ENCODE data around the gene REEP6. TPM values are rescaled to one million over a fixed set of nuclear protein-coding genes. Genes with fewer than 3 reads are reported as not detected.

REEP6 gene
- total and polyA plus RNA-seq, 2 donors (not counting 1 experiment from before 2014, with no cell fraction given) = 0.47 to 0.99 TPM

GRCh38 chr19:1492474-1493006 lies 1.6 kb downstream of the REEP6 start:
- no peak overlapping the region for H3K9ac ChIP-seq (ENCODE audit: insufficient read depth, low read length)
- no peaks in the 10 kb centered on the region for H3K79me2 ChIP-seq (ENCODE audit: control insufficient read depth, insufficient read depth, low read length)
- H3K27ac ChIP-seq (ENCODE audit: insufficient read depth, low read length) = no peak overlapping the region
- DNase-seq (ENCODE audit: low read depth in 2 of 2) = peak in 1 of 2 donors; percentile 28
- no peak for TF ChIP-seq CTCF (conservative IDR thresholded peaks at IDR 0.05 in 1 of 2, IDR thresholded peaks at IDR 0.05 in 1 of 2; ENCODE audit: low read depth in 1 of 2, low read length in 2 of 2)
- no peak for TF ChIP-seq EZH2 (IDR thresholded peaks at IDR 0.05; ENCODE audit: low read length, missing control alignments)
- no peak overlapping the region for H2AFZ ChIP-seq (ENCODE audit: low read length)
- H3K27me3 ChIP-seq (ENCODE audit: control insufficient read depth, insufficient read depth, low read length) = peaks cover 13% of the 10 kb centered on the region
- H4K20me1 ChIP-seq (ENCODE audit: control insufficient read depth, extremely low read depth, insufficient read depth, low read length) = no peaks in the 10 kb centered on the region
- H3K9me3 ChIP-seq (ENCODE audit: control insufficient read depth, insufficient read depth, low read depth, low read length) = no peaks in the 10 kb centered on the region
- H3K36me3 ChIP-seq (ENCODE audit: control insufficient read depth, insufficient read depth, low read length) = no peaks in the 10 kb centered on the region
- H3K4me3 ChIP-seq (replicated peaks in 1 of 4; ENCODE audit: control extremely low read depth in 1 of 4, insufficient read depth in 1 of 4, low read depth in 3 of 4, low read length in 4 of 4) = no peak overlapping the region
- H3K4me2 ChIP-seq (ENCODE audit: extremely low read depth, insufficient read depth, low read length) = no peak overlapping the region
- H3K4me1 ChIP-seq (ENCODE audit: control insufficient read depth, extremely low read depth, insufficient read depth, low read length) = no peaks in the 10 kb centered on the region

GRCh38 chr19:1494115-1494815 lies 3.3 kb downstream of the REEP6 start:
- TF ChIP-seq CTCF (conservative IDR thresholded peaks at IDR 0.05 in 1 of 2, IDR thresholded peaks at IDR 0.05 in 1 of 2; ENCODE audit: low read depth in 1 of 2, low read length in 2 of 2) (no peak), EZH2 (IDR thresholded peaks at IDR 0.05; ENCODE audit: low read length, missing control alignments) (no peak)
- Histone ChIP-seq H3K4me2 (ENCODE audit: extremely low read depth, insufficient read depth, low read length) (no peak overlapping the region), H3K27me3 (ENCODE audit: control insufficient read depth, insufficient read depth, low read length) (peaks cover 13% of the 10 kb centered on the region)

GRCh38 chr19:1495051-1495798 lies 4.2 kb downstream of the REEP6 start:
- Histone ChIP-seq H2AFZ (ENCODE audit: low read length) (no peak overlapping the region), H3K9ac (ENCODE audit: insufficient read depth, low read length) (no peak overlapping the region), H4K20me1 (ENCODE audit: control insufficient read depth, extremely low read depth, insufficient read depth, low read length) (no peaks in the 10 kb centered on the region), H3K36me3 (ENCODE audit: control insufficient read depth, insufficient read depth, low read length) (no peaks in the 10 kb centered on the region), H3K4me2 (ENCODE audit: extremely low read depth, insufficient read depth, low read length) (no peak overlapping the region), H3K4me1 (ENCODE audit: control insufficient read depth, extremely low read depth, insufficient read depth, low read length) (no peaks in the 10 kb centered on the region), H3K79me2 (ENCODE audit: control insufficient read depth, insufficient read depth, low read length) (no peaks in the 10 kb centered on the region), H3K9me3 (ENCODE audit: control insufficient read depth, insufficient read depth, low read depth, low read length) (no peaks in the 10 kb centered on the region), H3K27ac (ENCODE audit: insufficient read depth, low read length) (no peak overlapping the region), H3K27me3 (ENCODE audit: control insufficient read depth, insufficient read depth, low read length) (peaks cover 13% of the 10 kb centered on the region), H3K4me3 (replicated peaks in 1 of 4; ENCODE audit: control extremely low read depth in 1 of 4, insufficient read depth in 1 of 4, low read depth in 3 of 4, low read length in 4 of 4) (no peak overlapping the region)
- DNase-seq (ENCODE audit: low read depth in 2 of 2) = no peak
- TF ChIP-seq CTCF (conservative IDR thresholded peaks at IDR 0.05 in 1 of 2, IDR thresholded peaks at IDR 0.05 in 1 of 2; ENCODE audit: low read depth in 1 of 2, low read length in 2 of 2) = no peak
- TF ChIP-seq EZH2 (IDR thresholded peaks at IDR 0.05; ENCODE audit: low read length, missing control alignments) = no peak

More at GRCh38 chr19:1494115-1494815, 3.3 kb downstream of the REEP6 start:
- no peak overlapping the region for H2AFZ ChIP-seq (ENCODE audit: low read length)
- no peak for DNase-seq (ENCODE audit: low read depth in 2 of 2)
- H3K36me3 ChIP-seq (ENCODE audit: control insufficient read depth, insufficient read depth, low read length) = no peaks in the 10 kb centered on the region
- no peak overlapping the region for H3K9ac ChIP-seq (ENCODE audit: insufficient read depth, low read length)
- no peak overlapping the region for H3K27ac ChIP-seq (ENCODE audit: insufficient read depth, low read length)
- H3K79me2 ChIP-seq (ENCODE audit: control insufficient read depth, insufficient read depth, low read length) = no peaks in the 10 kb centered on the region
- no peaks in the 10 kb centered on the region for H3K9me3 ChIP-seq (ENCODE audit: control insufficient read depth, insufficient read depth, low read depth, low read length)
- no peaks in the 10 kb centered on the region for H4K20me1 ChIP-seq (ENCODE audit: control insufficient read depth, extremely low read depth, insufficient read depth, low read length)
- H3K4me3 ChIP-seq (replicated peaks in 1 of 4; ENCODE audit: control extremely low read depth in 1 of 4, insufficient read depth in 1 of 4, low read depth in 3 of 4, low read length in 4 of 4) = no peak overlapping the region
- no peaks in the 10 kb centered on the region for H3K4me1 ChIP-seq (ENCODE audit: control insufficient read depth, extremely low read depth, insufficient read depth, low read length)
